HuH-7.5 (cell line): ENCODE measurements around the gene MKLN1.
"Not testable (repeated sequence)": the region's sequence is repeated elsewhere in the genome, so short reads cannot be mapped to it uniquely, and the experiment has no call there.

ENCODE experiments used
- DNase-seq: peaks from one replicate; pipeline ENCODE4 v3.0.0; 2011; ENCODE audit warnings: low spot score

Gene MKLN1

GRCh38 chr7:131327626-131328376 lies at the start of gene MKLN1:
Gene MKLN1, plus strand, starts transcription at chr7:131327876. Its CDS starts 24 bp downstream, at chr7:131327900.
- peak; percentile 83 for DNase-seq

GRCh38 chr7:131279044-131279443 lies 48.6 kb upstream of the MKLN1 start:
- DNase-seq, result no peak

DNA sequence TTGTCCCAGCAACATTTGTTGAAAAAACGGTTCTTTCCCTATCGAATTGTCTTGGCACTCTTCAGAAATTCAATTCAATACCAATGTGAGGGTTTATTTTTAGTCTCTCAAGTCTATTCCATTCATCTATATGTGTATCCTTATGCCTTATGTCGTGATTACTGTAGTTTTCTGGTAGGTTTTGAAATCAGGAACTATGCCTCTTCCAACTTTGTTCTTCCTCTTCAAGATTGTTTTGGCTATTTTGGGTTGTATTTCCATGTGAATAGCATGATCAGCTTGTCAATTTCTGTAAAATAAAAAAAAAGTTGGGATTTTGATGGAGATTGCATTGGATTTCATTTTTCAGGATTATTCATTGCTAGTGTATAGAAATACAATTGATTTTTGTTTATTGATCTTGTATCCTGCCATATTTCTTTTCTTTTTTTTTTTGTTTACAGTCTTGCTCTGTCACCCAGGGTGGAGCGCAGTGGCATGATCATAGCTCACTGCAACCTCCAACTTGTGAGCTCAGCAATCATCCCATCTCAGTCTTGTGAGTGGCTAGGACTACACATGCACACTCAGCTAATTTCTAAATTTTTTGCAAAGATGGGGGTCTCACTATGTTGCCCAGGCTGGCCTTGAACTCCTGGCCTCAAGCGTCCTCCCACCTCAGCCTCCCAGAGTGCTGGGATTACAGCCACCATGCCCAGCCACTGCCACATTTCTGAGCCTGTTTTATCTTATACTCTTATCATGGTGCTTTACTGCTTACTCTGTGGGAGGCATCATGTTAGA lies 46.2 kb upstream of the MKLN1 start:
- no peak for DNase-seq

DNA sequence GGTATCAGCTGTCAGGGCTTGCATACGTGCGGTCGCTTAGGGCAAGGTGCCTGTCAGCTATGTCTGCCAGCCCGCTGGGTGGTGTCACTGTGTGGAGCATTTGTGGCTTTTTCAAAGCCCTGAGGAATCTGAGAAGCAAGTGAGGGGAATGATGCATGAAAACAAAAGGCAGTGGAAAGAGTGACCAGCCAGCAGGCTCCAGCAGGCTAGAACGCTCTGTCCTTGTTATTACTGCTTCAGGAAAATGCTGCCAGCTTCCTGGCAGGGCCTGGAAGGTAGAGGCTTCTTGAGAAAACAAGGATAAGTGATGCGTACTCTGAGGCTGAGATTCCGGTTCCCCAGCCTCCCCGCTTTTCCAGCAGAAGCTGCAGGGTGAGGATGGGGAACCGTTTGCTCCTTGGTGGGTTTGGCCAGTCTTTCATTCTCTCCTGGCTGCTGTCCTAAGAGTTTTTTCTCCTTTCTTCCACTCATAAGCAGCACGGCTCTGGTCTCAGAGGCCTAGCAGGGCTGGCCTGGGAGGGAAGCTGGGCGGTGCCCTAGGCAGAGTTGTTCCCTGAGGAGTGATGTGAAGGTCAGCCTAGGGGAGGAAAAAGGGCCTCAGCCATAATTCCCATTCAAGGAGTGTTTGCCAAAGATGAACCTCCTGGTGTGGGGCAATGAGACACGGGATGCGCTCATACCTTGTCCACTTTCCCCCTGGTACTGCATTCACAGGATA lies 42.8 kb upstream of the MKLN1 start:
- DNase-seq, result no peak

DNA sequence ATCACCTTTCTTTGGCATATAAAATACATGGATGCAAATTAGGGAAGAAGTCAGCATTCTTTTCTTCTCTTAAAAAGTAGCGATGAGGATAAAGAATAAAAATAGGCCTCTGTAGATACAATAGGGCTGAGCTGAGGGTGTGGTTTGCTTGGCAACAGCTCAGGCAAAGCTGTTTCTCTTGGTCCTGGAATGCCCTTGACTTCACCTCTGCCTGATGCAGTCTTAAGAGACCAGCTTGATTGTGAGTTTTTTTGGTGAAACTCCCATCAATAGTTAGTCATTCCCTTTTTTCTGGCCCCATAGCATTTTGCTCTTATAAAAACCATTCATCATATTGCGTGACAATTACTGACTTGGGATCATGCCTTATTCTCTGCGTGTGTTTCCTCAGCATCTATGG lies 42.1 kb upstream of the MKLN1 start:
- DNase-seq, result no peak

GRCh38 chr7:131288450-131288849 lies 39.2 kb upstream of the MKLN1 start:
- DNase-seq, result no peak

DNA sequence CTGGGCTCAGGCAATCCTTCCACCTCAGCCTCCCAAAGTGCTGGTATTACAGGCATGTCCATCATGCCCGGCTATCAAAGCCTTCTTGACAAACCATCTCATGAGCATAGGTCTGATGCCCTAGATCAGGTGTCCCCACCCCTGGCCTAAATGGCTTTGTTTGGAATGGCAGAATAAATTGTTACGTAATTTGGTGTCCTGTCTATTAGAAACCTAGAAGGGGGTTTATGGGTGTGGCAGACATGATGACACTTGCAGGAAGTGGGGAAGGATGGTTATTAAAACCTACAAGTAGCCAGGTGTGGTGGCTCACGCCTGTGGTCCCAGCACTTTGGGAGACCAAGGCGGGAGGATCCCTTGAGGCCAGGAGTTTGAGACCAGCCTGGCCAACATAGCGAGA lies 38.6 kb upstream of the MKLN1 start:
- DNase-seq, result no peak

GRCh38 chr7:131292141-131292905 lies 35.4 kb upstream of the MKLN1 start:
- DNase-seq, result no peak

DNA sequence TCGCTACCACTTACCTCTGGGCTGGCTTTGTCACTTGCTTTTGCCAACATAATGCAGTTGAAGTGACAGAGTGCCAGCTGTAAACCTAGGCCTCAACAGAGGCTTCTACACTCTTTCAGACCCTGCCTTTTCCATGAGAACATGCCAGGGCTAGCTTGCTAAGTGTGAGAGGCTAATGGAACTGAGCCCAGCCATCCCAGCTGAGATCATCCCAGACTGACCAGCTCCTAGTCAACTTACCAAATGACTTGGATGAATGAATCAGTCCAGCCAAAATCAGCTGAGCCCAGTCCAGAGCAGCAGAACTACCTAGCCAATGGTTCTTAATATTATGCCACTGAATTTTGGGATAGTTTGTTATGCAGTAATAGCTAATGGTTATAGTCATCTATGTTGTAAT lies 34.7 kb upstream of the MKLN1 start:
- no peak for DNase-seq

DNA sequence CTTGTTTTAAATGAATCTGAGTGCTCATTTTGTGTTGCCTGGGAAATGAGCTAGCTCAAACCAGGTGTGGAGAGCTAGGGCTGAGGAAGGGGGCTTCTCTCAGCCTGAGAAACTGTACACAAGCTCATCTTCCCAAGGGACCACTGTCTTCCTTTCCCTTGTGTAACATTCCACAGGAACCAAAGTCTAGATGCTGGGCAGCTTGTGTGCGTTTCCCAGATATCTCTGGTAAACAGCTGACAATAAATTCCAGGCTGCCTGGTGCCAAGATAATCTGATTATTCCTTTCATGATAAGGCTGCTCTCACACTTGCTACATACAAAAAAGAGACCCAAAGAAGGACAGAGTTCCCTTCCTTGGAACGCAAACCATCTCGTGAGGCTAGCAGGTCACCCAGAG lies 33.1 kb upstream of the MKLN1 start:
- no peak for DNase-seq

DNA sequence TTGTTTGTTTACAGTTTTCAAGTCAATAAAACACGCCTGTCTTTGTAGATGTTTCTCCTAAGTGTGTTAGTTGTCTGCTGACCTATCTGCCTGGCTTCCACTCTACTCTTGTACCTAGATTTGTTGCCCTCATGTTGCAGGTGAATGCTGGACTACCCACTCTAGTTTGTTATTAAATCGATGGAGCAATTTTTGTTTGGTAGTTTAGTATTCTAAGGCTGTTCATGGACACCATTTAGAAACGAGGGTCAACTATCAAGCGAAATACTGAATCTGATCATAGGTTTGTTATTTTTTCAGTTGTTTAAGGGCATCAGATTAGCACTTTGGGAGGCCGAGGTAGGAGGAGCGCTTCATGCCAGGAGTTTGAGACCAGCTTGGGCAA lies 29.1 kb upstream of the MKLN1 start:
- DNase-seq, result no peak

GRCh38 chr7:131299074-131299473 lies 28.6 kb upstream of the MKLN1 start:
- DNase-seq, result no peak

DNA sequence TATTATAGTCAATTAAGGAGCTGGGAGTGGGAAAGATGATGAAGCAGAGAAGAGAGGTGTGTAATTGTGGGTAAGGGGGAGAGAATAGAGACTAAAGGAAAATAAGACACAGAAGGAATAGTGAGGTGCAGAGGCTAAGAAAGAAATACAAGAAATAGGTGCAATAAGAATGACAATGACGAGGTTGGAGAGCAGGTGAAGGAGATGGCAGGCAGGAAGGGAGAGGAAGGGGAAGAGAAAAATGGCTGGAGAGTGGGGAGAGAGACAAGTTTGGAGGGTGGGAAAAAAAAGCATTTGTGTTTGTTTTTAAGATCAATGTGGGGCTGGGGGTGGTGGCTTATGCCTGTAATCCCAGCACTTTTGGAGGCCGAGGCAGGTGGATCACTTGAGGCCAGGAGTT lies 27.6 kb upstream of the MKLN1 start:
- DNase-seq, result no peak

- no peak for DNase-seq
Observed at GRCh38 chr7:131300572-131301466, 26.9 kb upstream of the MKLN1 start.

- DNase-seq, result no peak
Observed at GRCh38 chr7:131302446-131302845, 25.2 kb upstream of the MKLN1 start.

GRCh38 chr7:131302876-131303707 lies 24.6 kb upstream of the MKLN1 start:
- DNase-seq, result no peak

DNA sequence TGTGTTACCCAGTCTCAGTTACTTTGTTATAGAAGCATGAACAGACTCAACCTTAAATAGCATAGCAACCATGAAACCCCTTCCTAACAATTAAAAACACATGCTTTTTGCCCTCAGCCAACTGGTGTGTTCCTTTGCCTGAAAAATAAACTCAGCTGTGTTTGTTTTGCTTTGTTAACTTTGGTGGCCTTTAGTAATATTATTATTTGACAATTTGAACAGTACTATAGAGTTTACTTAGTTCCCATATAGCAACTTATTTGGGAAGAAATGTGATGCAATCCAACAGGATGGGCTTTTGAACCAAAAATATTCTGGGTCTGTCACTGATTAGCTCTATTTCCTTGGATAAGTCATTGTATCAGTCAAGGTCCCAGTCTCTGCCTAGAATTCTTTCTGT lies 22.5 kb upstream of the MKLN1 start:
- no peak for DNase-seq

GRCh38 chr7:131306041-131306440 lies 21.6 kb upstream of the MKLN1 start:
- not testable (repeated sequence) for DNase-seq

GRCh38 chr7:131306777-131307176 lies 20.9 kb upstream of the MKLN1 start:
- no peak for DNase-seq

DNA sequence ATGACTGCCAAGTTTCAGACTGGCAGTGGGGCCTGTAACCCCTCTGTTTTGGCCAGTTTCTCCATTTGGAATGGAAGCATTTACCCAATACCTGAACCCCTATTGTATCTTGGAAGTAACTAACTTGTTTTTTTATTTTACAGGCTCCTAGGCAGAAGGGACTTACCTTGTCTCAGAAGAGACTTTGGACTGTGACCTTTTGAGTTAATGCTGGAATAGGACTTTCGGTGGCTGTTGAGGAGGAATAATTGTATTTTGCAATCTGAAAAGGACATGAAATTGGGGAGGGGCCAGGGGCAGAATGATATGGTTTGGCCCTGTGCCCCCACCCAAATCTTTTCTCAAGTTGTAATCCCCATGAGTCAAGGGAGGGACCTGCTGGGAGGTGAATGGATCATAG lies 20.0 kb upstream of the MKLN1 start:
- DNase-seq, result no peak
